K562 (cell line): ENCODE data around the gene COG6. TPM values are rescaled to one million over a fixed set of nuclear protein-coding genes. Genes with fewer than 3 reads are reported as not detected.

Source experiments
- ATAC-seq: fragments of 200-7000 bp; cut with Tn5 transposase; 3 replicates; pipeline ENCODE4 v1.9.1; 2020; ENCODE audit warnings: moderate library complexity
- BruUV-seq: library from RNA; stranded (reverse); fragments of 400-500 nt; replicated peaks from 2 replicates; lab custom pipeline; 2021; lab: Mats Ljungman, UMichigan
- CTCF ChIA-PET: fragments of 300-600 bp; formaldehyde crosslinking; extraction: SDS; loops from one replicate; lab custom pipeline; 2021; ENCODE audit warnings: low intra/inter-chr PET ratio; lab: Yijun Ruan, JAX
- POLR2A ChIA-PET: fragments of 300-600, 350-650 bp; sonication (Branson Sonifier 250); formaldehyde crosslinking; extraction: SDS; loops from one replicate; lab custom pipeline; 2021; ENCODE audit warnings: antibody characterized with exemption, inconsistent platforms; lab: Yijun Ruan, JAX
- DNase-seq, 4 experiments: peaks; one replicate each; pipeline versions ENCODE4 v3.0.0 to v3.0.0-alpha.2; 2011 to 2018; ENCODE audit warnings: low spot score in 3 of 4, mixed read lengths in 3 of 4; ENCODE audit errors: extremely low read depth in 1 of 4
- FAIRE-seq: peaks from 2 replicates; lab custom pipeline; 2011; peaks lifted over from hg19 to GRCh38; lab: Jason Lieb, UNC
- H2AFZ ChIP-seq: 2 replicates; pipeline ENCODE4 v1.6.0; 2011; ENCODE audit warnings: low read depth, low read length, control low read depth, inconsistent platforms
- H3K27ac ChIP-seq: fragments of 200-600 bp; 3 replicates; pipeline ENCODE4 v1.8.0; 2011; ENCODE audit warnings: low read depth, mild to moderate bottlenecking, control low read depth, inconsistent platforms, low read length, moderate library complexity, mixed read lengths; ENCODE audit errors: extremely low read depth
- H3K27me3 ChIP-seq, 2 experiments: fragments of 300-600 bp in 1 of 2; 2 replicates in 1 of 2; 3 replicates in 1 of 2; pipeline versions ENCODE4 v1.6.0 to v1.8.0; 2011; ENCODE audit warnings: inconsistent platforms in 2 of 2, low read length in 2 of 2, mild to moderate bottlenecking in 1 of 2, mixed read lengths in 1 of 2, moderate library complexity in 1 of 2; ENCODE audit not compliant: control insufficient read depth in 2 of 2, insufficient read depth in 2 of 2
- H3K36me3 ChIP-seq: fragments of 300-600 bp; 3 replicates; pipeline ENCODE4 v1.8.0; 2011; ENCODE audit warnings: mild to moderate bottlenecking, low read length, inconsistent platforms; ENCODE audit not compliant: control insufficient read depth, insufficient read depth
- H3K4me1 ChIP-seq, 2 experiments: fragments of 200-600 bp in 1 of 2; replicated peaks in 1 of 2; 2 replicates in 1 of 2; 3 replicates in 1 of 2; pipeline versions ENCODE4 v1.5.1 to v1.8.0; 2011; ENCODE audit warnings: inconsistent platforms in 2 of 2, low read length in 2 of 2, mild to moderate bottlenecking in 1 of 2, mixed read lengths in 1 of 2, moderate library complexity in 1 of 2; ENCODE audit not compliant: control insufficient read depth in 2 of 2, insufficient read depth in 2 of 2
- H3K4me2 ChIP-seq: 2 replicates; pipeline ENCODE4 v1.6.1; 2011; ENCODE audit warnings: low read length, control low read depth, inconsistent platforms, mixed read lengths; ENCODE audit not compliant: insufficient read depth
- H3K4me3 ChIP-seq: fragments of 200-600 bp; sonication (generic), shearing (Covaris generic); 2 replicates; pipeline ENCODE4 v1.5.1; 2016; ENCODE audit warnings: control low read depth, inconsistent platforms
- H3K79me2 ChIP-seq: fragments of 200-600 bp; 3 replicates; pipeline ENCODE4 v1.8.0; 2011; ENCODE audit warnings: low read length, inconsistent platforms; ENCODE audit not compliant: control insufficient read depth, insufficient read depth
- H3K9ac ChIP-seq, 2 experiments: 2 replicates each; pipeline versions ENCODE4 v1.6.0 to v1.6.1; 2011; ENCODE audit warnings: low read depth in 2 of 2, low read length in 2 of 2, control low read depth in 1 of 2, inconsistent platforms in 1 of 2, mild to moderate bottlenecking in 1 of 2, mixed read lengths in 1 of 2; ENCODE audit not compliant: insufficient read depth in 1 of 2
- H3K9me1 ChIP-seq: one replicate; pipeline ENCODE4 v1.6.0; 2011; ENCODE audit warnings: inconsistent platforms, mild to moderate bottlenecking, low read length, moderate library complexity; ENCODE audit not compliant: control insufficient read depth, insufficient read depth
- H3K9me3 ChIP-seq: replicated peaks from 2 replicates; pipeline ENCODE4 v1.5.1; 2011; ENCODE audit warnings: low read depth, low read length, inconsistent platforms; ENCODE audit not compliant: control insufficient read depth, insufficient read depth
- H4K20me1 ChIP-seq: replicated peaks from 2 replicates; pipeline ENCODE4 v1.6.1; 2011; ENCODE audit warnings: low read length, inconsistent platforms, mixed read lengths; ENCODE audit not compliant: control insufficient read depth, insufficient read depth
- EP300 ChIP-seq: IDR thresholded peaks from 2 replicates; pipeline ENCODE4 v1.6.1; 2012; ENCODE audit warnings: low read length, improper control_type of control experiment
- ERF ChIP-seq: fragments of 450-650 bp; formaldehyde crosslinking; IDR thresholded peaks from 2 replicates; pipeline ENCODE4 v1.4.0; 2020; ENCODE audit warnings: mild to moderate bottlenecking, mixed read lengths
- FOXP1 ChIP-seq: sonication (generic); formaldehyde crosslinking; IDR thresholded peaks from 2 replicates; pipeline ENCODE4 v1.8.0; 2022; ENCODE audit warnings: mild to moderate bottlenecking, missing genetic modification reagents
- GABPA ChIP-seq: fragments of 200-800 bp; sonication (Bioruptor generic); conservative IDR thresholded peaks from 2 replicates; pipeline ENCODE4 v1.6.1; 2016; ENCODE audit warnings: low read depth, missing genetic modification characterization, missing compliant biosample characterization
- ILK ChIP-seq: fragments of 450-650 bp; IDR thresholded peaks from 2 replicates; pipeline ENCODE4 v1.6.1; 2016; ENCODE audit warnings: missing genetic modification characterization, low read depth, mild to moderate bottlenecking, missing compliant biosample characterization, moderate library complexity, borderline replicate concordance
- NCOA4 ChIP-seq: fragments of 450-650 bp; IDR thresholded peaks from 2 replicates; pipeline ENCODE4 v1.6.1; 2018; ENCODE audit warnings: mild to moderate bottlenecking; ENCODE audit not compliant: partially characterized antibody
- NRF1 ChIP-seq, 2 experiments: fragments of 450-650 bp; IDR thresholded peaks in 1 of 2; conservative IDR thresholded peaks in 1 of 2; 2 replicates each; pipeline ENCODE4 v1.6.1; 2014; ENCODE audit warnings: mild to moderate bottlenecking in 2 of 2
- POLR2H ChIP-seq: IDR thresholded peaks from 2 replicates; pipeline ENCODE4 v1.6.1; 2016; ENCODE audit warnings: missing genetic modification characterization, low read depth, mild to moderate bottlenecking, control low read depth, missing compliant biosample characterization, moderate library complexity
- PYGO2 ChIP-seq: fragments of 450-650 bp; IDR thresholded peaks from 2 replicates; pipeline ENCODE4 v1.6.1; 2016; ENCODE audit warnings: mild to moderate bottlenecking, missing genetic modification characterization, moderate library complexity, missing compliant biosample characterization
- SAFB2 ChIP-seq: fragments of 200-400 bp; formaldehyde crosslinking; IDR thresholded peaks from 2 replicates; pipeline ENCODE4 v1.6.1; 2018; ENCODE audit warnings: borderline replicate concordance, low read length, low read depth, moderate library complexity; ENCODE audit not compliant: severe bottlenecking
- SIRT6 ChIP-seq: IDR thresholded peaks from one replicate; pipeline ENCODE4 v1.6.1; 2012; ENCODE audit warnings: low read depth, mild to moderate bottlenecking, control low read depth, inconsistent platforms, low read length, moderate library complexity
- SMARCA5 ChIP-seq: fragments of 450-650 bp; IDR thresholded peaks from 2 replicates; pipeline ENCODE4 v1.6.1; 2016
- ZNF253 ChIP-seq: fragments of 250-450 bp; sonication (Bioruptor Pico); conservative IDR thresholded peaks from 2 replicates; pipeline ENCODE4 v1.6.1; 2021; ENCODE audit warnings: mild to moderate bottlenecking
- ZNF324 ChIP-seq: fragments of 250-450 bp; sonication (Bioruptor Pico); IDR thresholded peaks from 2 replicates; pipeline ENCODE4 v1.4.0; 2020; ENCODE audit warnings: mild to moderate bottlenecking
- WGBS: fragments of 100-300 bp; shearing (Covaris generic); methylation state at CpG from one replicate; pipeline ENCODE4 v1.1.6; 2016; ENCODE audit warnings: low coverage, mixed read lengths; ENCODE audit not compliant: insufficient coverage; ENCODE audit errors: missing lambda C conversion rate; 5-methylcytosine and 5-hydroxymethylcytosine counted together
- in situ Hi-C: fragments of 300-500 bp; cut with MboI; formaldehyde crosslinking; loops from 4 replicates; pipeline ENCODE4 v1.15.0; 2018; ENCODE audit warnings: inconsistent platforms, mixed read lengths
- intact Hi-C: fragments of 100-400 bp; cut with micrococcal nuclease; formaldehyde crosslinking; loops from 2 replicates; pipeline ENCODE4 v1.14.2; 2022
- polyA plus RNA-seq, 8 experiments: library from polyadenylated mRNA; depleted of rRNA in 4 of 8; stranded (reverse) in 5 of 8; unstranded in 3 of 8; fragments of >200 nt; fragmentation: Nextera tagmentation in 2 of 8; fragmentation: Illumina TruSeq in 1 of 8; extraction: Ambion mirVana in 2 of 8; extraction: Trizol in 1 of 8; gene quantifications; 2 replicates each; pipeline versions ENCODE4 v1.2.1 to v1.2.3, GENCODE V29; 2011 to 2014; ENCODE audit warnings: inconsistent platforms in 1 of 8, missing spikeins in 1 of 8
- total RNA-seq, 7 experiments: library from RNA; depleted of rRNA in 6 of 7; stranded (reverse); fragments of >200 nt in 6 of 7; fragmentation: Illumina TruSeq in 2 of 7; extraction: Trizol in 2 of 7; gene quantifications; 2 replicates each; pipeline versions ENCODE4 v1.2.1 to v1.2.3, GENCODE V29; 2011 to 2021; ENCODE audit warnings: low replicate concordance in 1 of 7
- TF ChIP-seq, protein P1 (sequence below): fragments of 450-650 bp; IDR thresholded peaks from 2 replicates; pipeline ENCODE4 v1.6.1; 2016

The COG6 gene
- total and polyA plus RNA-seq, 9 of the 15 experiments (the other 6 are each of a cell fraction or from before 2014, with no cell fraction given), result 2.6 to 20.9 (median 9.6) TPM

DNA sequence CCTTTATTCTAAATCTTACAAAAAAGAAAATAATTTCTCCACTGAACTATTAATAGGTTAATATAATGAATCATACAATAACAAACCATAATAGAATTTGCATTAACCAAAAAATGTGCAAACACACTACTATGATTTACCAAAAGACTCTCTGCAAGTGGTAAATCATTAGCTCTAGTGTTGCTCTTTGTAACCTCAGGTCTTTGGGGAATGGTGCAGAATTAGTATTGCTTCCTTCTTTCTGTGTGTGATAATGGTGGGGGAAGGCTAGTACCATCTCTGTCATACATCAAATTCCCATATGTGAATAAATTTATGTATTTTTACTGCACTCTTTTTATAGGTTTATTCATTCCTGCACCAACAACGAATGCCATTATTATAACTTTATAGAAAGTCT lies 105.1 kb downstream of the COG6 start:
- Histone ChIP-seq H3K9me1 (no peaks in the 10 kb centered on the region), H3K9ac (no peak overlapping the region), H3K4me3 (no peak overlapping the region), H2AFZ (no peak overlapping the region), H3K36me3 (no peaks in the 10 kb centered on the region), H3K9me3 (no peaks in the 10 kb centered on the region), H3K4me2 (no peak overlapping the region), H4K20me1 (no peaks in the 10 kb centered on the region), H3K79me2 (no peaks in the 10 kb centered on the region), H3K27ac (no peak overlapping the region), H3K4me1 (no peaks in the 10 kb centered on the region), H3K27me3 (no peaks in the 10 kb centered on the region)
- CTCF ChIA-PET, result no interaction called here
- FAIRE-seq (no peak), ATAC-seq (no peak), DNase-seq (no peak)
- no TSS peak for BruUV-seq
- WGBS, result 0% methylated on average over 1 of the region's 1 CpG
- POLR2A ChIA-PET, result no interaction called here
- intact Hi-C loops (no loop called here), in situ Hi-C loops (no loop called here)
- no peak for TF ChIP-seq GABPA
- no peak for TF ChIP-seq ZNF324 (CRISPR knock-in tag)
- TF ChIP-seq SAFB2, result no peak
- no peak for TF ChIP-seq SIRT6
- TF ChIP-seq NRF1 (conservative IDR thresholded peaks at IDR 0.05 in 1 of 2, IDR thresholded peaks at IDR 0.05 in 1 of 2), result no peak

GRCh38 chr13:39765801-39766463 lies 110.5 kb downstream of the COG6 start:
- ChIA-PET POLR2A (no interaction called here), CTCF (no interaction called here)
- Histone ChIP-seq H3K4me2 (no peak overlapping the region), H3K27me3 (no peaks in the 10 kb centered on the region), H3K4me3 (no peak overlapping the region), H3K4me1 (no peaks in the 10 kb centered on the region), H4K20me1 (no peaks in the 10 kb centered on the region), H3K36me3 (no peaks in the 10 kb centered on the region), H2AFZ (no peak overlapping the region), H3K9ac (no peak overlapping the region)
- intact Hi-C loops, result no loop called here
- DNase-seq, result no peak
- BruUV-seq, result no TSS peak
- in situ Hi-C loops, result no loop called here
- 0% methylated on average over 2 of the region's 2 CpGs for WGBS
- TF ChIP-seq EP300 (no peak), SMARCA5 (no peak), POLR2H (tag) (no peak), ERF (CRISPR knock-in tag) (no peak), NCOA4 (no peak), ILK (tag) (no peak), PYGO2 (tag) (no peak), ZNF253 (CRISPR knock-in tag) (no peak), FOXP1 (CRISPR knock-in tag) (no peak)
- TF ChIP-seq, protein P1, sequence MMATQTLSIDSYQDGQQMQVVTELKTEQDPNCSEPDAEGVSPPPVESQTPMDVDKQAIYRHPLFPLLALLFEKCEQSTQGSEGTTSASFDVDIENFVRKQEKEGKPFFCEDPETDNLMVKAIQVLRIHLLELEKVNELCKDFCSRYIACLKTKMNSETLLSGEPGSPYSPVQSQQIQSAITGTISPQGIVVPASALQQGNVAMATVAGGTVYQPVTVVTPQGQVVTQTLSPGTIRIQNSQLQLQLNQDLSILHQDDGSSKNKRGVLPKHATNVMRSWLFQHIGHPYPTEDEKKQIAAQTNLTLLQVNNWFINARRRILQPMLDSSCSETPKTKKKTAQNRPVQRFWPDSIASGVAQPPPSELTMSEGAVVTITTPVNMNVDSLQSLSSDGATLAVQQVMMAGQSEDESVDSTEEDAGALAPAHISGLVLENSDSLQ, result no peak
- TF ChIP-seq, all 486 proteins: peak for 0
- ATAC-seq, result no peak
- FAIRE-seq, result no peak
- Histone ChIP-seq H3K9me1 (no peaks in the 10 kb centered on the region), H3K79me2 (no peaks in the 10 kb centered on the region), H3K27ac (no peak overlapping the region), H3K9me3 (no peaks in the 10 kb centered on the region)
